D721Med (cell line): Measurements from ENCODE around the gene SPATA9.

Source experiments
- DNase-seq: peaks from one replicate; pipeline ENCODE4 v3.0.0; 2011; ENCODE audit warnings: low spot score; ENCODE audit not compliant: insufficient read length
- FAIRE-seq: peaks from 2 replicates; lab custom pipeline; 2011; peaks lifted over from hg19 to GRCh38; lab: Jason Lieb, UNC
- TF ChIP-seq, protein P1 (sequence below): IDR thresholded peaks from 2 replicates; pipeline ENCODE4 v1.5.1; 2012; ENCODE audit warnings: mild to moderate bottlenecking, control low read depth; ENCODE audit not compliant: insufficient read depth; ENCODE audit errors: missing control alignments

SPATA9 gene

DNA sequence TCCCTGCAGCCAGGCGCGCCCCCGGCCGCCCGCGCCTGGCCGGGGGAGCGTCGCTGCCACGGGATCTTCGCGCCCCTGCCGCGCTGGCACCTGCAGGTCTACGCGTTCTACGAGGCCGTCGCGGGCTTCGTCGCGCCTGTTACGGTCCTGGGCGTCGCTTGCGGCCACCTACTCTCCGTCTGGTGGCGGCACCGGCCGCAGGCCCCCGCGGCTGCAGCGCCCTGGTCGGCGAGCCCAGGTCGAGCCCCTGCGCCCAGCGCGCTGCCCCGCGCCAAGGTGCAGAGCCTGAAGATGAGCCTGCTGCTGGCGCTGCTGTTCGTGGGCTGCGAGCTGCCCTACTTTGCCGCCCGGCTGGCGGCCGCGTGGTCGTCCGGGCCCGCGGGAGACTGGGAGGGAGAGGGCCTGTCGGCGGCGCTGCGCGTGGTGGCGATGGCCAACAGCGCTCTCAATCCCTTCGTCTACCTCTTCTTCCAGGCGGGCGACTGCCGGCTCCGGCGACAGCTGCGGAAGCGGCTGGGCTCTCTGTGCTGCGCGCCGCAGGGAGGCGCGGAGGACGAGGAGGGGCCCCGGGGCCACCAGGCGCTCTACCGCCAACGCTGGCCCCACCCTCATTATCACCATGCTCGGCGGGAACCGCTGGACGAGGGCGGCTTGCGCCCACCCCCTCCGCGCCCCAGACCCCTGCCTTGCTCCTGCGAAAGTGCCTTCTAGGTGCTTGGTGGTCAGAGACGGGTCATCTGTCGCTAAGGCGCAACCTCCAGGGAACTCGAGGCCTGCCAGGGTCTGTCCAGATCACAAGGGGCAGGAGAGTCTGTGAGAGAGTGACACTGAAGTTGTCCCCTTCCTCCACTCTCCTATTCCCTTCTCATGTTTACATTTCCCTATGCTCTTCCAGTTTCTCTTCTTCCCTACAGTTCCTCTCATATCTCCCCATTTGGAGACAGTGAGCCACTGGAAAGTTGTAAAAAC is 61.6 kb downstream of the SPATA9 start:
- FAIRE-seq (no peak), DNase-seq (peak; percentile 16)
- TF ChIP-seq, protein P1, sequence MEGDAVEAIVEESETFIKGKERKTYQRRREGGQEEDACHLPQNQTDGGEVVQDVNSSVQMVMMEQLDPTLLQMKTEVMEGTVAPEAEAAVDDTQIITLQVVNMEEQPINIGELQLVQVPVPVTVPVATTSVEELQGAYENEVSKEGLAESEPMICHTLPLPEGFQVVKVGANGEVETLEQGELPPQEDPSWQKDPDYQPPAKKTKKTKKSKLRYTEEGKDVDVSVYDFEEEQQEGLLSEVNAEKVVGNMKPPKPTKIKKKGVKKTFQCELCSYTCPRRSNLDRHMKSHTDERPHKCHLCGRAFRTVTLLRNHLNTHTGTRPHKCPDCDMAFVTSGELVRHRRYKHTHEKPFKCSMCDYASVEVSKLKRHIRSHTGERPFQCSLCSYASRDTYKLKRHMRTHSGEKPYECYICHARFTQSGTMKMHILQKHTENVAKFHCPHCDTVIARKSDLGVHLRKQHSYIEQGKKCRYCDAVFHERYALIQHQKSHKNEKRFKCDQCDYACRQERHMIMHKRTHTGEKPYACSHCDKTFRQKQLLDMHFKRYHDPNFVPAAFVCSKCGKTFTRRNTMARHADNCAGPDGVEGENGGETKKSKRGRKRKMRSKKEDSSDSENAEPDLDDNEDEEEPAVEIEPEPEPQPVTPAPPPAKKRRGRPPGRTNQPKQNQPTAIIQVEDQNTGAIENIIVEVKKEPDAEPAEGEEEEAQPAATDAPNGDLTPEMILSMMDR: no peak

DNA sequence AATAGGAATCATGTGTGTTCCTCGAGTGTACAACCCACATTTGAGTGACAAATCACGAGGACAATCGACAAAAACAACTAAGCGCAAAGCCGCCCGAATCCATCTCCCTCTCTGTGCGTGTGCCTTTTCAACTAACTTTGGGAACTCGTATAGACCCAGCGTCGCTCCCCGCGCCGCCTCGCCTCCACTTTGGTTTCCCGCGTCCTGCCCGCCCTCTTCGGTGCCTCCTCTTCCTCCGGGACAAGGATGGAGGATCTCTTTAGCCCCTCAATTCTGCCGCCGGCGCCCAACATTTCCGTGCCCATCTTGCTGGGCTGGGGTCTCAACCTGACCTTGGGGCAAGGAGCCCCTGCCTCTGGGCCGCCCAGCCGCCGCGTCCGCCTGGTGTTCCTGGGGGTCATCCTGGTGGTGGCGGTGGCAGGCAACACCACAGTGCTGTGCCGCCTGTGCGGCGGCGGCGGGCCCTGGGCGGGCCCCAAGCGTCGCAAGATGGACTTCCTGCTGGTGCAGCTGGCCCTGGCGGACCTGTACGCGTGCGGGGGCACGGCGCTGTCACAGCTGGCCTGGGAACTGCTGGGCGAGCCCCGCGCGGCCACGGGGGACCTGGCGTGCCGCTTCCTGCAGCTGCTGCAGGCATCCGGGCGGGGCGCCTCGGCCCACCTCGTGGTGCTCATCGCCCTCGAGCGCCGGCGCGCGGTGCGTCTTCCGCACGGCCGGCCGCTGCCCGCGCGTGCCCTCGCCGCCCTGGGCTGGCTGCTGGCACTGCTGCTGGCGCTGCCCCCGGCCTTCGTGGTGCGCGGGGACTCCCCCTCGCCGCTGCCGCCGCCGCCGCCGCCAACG is 62.5 kb downstream of the SPATA9 start, which contains the start of gene GPR150:
Gene GPR150 (plus strand): TSS at position 58 of the 840 bp plus-strand sequence. CDS start 189 bp downstream, at position 247.
- FAIRE-seq (no peak), DNase-seq (peak; percentile 20)
- TF ChIP-seq, protein P1: no peak

DNA sequence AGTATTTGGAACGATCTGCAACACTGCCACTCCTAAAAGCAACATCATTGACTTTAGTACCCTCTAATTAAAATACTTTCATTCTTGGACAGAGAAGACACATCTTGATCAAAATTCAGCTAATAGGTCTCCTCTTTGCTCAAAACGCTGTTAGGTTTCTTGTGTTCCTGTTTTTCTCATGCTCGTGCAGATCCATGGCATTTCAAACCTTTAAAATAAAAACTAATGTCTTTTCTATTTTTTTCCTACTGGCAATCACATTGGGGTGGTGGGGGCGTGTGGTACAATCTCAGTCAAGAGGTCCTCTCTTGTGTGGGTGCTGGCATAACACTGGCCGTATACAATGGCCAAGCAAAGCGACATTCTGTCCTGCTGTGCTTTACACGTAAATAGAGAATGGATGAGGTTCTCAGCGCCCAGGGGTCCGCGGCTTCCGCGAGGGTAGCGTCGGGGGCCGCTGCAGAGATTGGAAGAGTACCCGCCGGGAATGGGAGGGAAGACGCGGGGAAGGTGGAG is 63.2 kb downstream of the SPATA9 start:
- FAIRE-seq (no peak), DNase-seq (no peak)
- TF ChIP-seq, protein P1: no peak

DNA sequence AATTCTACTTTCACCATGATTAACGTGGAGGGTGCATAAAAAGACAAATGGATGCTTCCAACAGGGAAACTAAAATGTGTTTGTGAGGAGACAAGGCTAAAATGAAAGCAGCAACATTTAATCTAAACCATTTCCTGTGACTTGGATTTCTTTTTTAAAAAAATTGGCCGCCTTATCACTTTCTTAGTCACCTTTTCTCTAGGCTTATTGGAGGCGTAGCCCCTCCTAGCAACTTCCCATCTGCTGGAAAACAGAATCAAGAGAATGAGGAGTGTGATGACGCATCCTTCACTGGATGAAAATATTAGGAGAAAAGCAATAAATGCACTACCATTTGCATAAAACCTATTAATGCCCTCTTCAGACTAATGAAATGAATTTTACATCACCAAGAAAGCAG is 63.7 kb downstream of the SPATA9 start:
- no peak for DNase-seq
- no peak for FAIRE-seq
- TF ChIP-seq, protein P1: no peak

DNA sequence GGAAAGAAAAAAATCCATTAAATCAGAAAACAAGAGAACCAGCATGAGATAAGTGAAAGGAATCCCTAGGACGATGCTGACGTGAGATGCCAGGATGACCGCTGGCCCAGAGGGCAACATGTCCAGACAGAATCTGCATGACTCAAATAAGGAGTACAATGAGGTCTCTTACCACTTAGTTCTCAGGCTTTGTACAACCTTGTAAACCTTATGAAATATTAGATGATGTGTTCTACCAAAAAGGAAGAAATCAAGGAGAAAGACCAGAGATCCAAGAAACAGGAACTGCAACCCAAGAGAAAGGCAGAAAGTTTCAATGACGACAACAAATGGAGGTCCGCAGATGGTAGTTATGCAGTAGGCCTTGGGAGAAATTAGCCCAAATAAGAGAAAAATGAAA is 65.7 kb downstream of the SPATA9 start:
- TF ChIP-seq, protein P1: no peak
- DNase-seq (no peak), FAIRE-seq (no peak)

DNA sequence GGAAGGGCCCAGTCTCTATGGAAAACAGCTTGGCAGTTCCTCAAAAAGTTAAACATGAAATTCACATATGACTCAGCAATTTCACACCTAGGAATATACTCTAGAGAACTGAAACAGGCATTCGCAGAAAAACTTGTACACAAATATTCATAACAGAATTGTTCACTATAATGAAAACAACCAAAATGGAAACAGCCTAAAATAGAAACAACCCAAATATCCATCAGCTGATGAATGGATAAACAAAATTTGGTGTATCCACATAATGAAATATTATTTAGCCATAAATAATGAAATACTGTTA is 67.7 kb downstream of the SPATA9 start:
- TF ChIP-seq, protein P1: no peak
- peak; percentile 44 for FAIRE-seq
- DNase-seq: no peak
